ENCODE measurements around the gene KCNJ6.

The KCNJ6 gene

DNA sequence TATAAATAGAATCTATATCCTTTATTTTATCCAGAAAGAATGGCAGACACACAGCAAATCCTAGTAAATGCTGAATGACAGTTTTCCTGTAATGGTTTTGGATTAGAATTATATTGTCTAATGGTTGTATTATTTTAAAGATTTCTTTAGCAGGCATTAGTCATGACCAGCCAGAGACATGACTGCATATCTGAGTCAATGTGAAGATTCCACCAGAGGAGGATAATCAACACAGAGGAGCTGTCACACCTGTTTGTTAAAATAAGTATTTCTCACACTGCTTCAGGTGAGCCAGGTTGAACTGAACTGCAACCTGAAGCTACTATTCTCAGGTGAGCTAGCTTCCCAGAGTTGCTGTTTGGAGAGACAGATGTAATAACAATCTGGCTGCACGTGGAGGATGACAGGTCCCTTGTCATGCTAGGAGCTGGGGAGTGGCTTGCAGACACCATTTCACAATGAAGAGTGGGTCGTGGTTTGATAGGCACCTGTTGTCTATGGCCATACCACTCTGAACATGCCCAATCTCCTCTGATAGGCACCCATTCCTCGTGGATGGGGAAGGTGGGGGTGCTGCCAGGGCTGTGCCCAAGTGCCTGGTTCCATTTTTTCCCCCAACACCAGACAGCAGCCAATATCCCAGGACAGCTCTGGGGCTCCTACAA, 94.3 kb downstream of the KCNJ6 start:
- H3K27me3 Mint-ChIP-seq: no peaks in the 10 kb centered on the region
- DNase-seq: no peak
- H3K4me1 Mint-ChIP-seq: no peaks in the 10 kb centered on the region
- H3K9me3 Mint-ChIP-seq: no peaks in the 10 kb centered on the region
- no peak overlapping the region for H3K27ac Mint-ChIP-seq
- ATAC-seq: no peak
- H3K4me3 Mint-ChIP-seq: no peak overlapping the region

DNA sequence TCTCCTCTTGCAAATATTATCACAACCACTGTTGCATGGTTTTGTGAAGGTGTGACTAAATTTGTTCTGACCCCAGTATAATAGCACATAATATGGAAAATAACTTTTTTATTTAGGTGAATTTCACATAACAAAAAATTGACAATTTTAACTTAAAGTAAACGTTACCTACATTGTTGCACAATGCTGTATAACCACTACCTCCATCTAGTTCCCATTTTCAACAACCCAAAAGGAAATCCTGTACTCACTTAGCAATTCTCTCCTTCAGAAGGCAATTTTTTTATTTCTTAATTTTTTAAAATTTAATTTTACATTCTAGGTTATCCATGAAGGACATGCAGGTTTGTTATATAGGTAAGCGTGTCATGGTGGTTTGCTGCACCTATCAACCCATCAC, 95.2 kb downstream of the KCNJ6 start:
- H3K27me3 Mint-ChIP-seq: no peaks in the 10 kb centered on the region
- no peak for ATAC-seq
- no peak overlapping the region for H3K27ac Mint-ChIP-seq
- no peaks in the 10 kb centered on the region for H3K9me3 Mint-ChIP-seq
- H3K4me1 Mint-ChIP-seq: no peaks in the 10 kb centered on the region
- no peak overlapping the region for H3K4me3 Mint-ChIP-seq
- no peak for DNase-seq

DNA sequence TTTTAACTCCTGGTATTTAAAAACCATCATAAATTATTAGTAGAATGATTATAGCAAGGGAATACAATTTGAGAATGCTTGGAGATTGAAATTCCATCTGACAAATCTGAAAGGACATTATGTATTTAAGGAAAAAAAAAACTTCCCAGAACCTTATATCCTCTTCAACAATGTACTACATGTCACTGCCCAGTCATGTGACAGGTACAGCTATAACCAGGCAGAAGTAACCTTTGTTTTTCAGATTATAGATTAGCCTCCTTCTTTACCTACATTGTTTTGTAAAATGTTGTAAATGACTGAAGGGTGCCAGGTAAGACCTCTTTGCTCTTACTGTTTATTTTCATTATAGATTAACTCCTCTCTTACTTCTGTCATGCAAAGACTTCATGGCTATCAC, 96.9 kb downstream of the KCNJ6 start:
- ATAC-seq (no peak), DNase-seq (no peak)
- H3K9me3 Mint-ChIP-seq: no peaks in the 10 kb centered on the region
- no peaks in the 10 kb centered on the region for H3K27me3 Mint-ChIP-seq
- no peaks in the 10 kb centered on the region for H3K4me1 Mint-ChIP-seq
- no peak overlapping the region for H3K4me3 Mint-ChIP-seq
- no peak overlapping the region for H3K27ac Mint-ChIP-seq

DNA sequence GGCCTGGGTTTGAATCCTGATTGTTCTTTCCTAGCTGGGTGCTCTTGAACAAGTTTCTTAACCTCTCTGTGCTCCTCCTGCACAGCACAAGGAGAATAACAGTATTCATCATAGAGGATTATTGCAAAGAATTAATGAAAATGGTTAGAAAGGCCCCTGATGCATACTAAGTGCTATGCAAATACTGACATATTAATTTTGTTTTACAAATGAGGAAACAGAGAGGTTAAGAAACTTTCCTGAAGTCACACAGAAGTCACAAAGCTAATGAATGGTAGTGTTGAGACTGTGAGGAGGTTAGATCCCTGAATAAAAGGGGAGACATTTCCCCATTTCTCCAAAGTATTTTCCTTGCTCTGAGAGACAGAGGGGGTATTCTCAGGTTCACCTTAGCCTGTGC, 99.0 kb downstream of the KCNJ6 start:
- ATAC-seq (no peak), DNase-seq (no peak)
- Mint-ChIP-seq H3K27me3 (no peaks in the 10 kb centered on the region), H3K27ac (no peak overlapping the region), H3K9me3 (peaks cover 0 to 11% of the 10 kb centered on the region in 2 donors), H3K4me1 (no peaks in the 10 kb centered on the region), H3K4me3 (no peak overlapping the region)

DNA sequence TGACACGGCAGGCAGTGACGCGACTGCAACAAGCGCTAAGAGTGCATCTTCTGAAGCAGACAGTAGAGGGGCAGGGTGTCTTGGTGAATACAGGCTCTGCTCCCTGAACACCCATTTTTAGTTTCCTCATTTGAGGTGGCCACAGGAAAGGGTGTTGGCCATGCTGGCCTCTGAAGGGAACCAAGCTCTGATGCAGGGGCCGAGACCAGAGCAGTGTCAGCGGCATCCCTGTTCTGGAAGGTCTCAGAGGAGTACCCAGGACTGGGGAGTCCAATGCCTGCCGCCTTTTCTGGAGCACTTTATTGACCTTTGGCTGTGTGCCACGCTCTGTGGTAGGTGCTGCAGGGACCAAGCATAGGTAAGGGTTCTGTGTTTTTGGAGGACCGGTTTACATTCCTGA, 100.4 kb downstream of the KCNJ6 start:
- no peaks in the 10 kb centered on the region for H3K27me3 Mint-ChIP-seq
- H3K27ac Mint-ChIP-seq: no peak overlapping the region
- ATAC-seq (no peak), DNase-seq (no peak)
- H3K4me1 Mint-ChIP-seq: no peaks in the 10 kb centered on the region
- no peak overlapping the region for H3K4me3 Mint-ChIP-seq
- H3K9me3 Mint-ChIP-seq: peaks cover 6 to 11% of the 10 kb centered on the region in 2 donors

DNA sequence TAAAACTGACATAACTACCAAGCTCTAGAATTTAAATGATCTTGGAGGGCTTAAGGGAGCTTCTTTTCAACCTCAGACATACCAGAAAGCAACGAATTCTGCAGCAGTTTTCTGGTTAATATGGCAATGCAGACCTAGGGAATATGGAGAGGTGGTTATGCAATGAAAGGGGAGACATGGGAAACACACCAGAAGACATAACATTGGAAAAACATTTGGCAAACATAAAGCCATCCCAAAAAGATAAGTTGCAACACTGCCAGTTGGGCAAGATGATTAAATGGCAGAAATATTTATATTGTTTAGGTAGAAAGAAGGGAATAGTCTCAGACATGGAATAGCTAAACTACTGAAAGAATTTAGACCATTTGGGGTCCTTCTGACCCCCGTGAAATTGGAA, 104.5 kb downstream of the KCNJ6 start:
- no peak for DNase-seq
- ATAC-seq: no peak
- Mint-ChIP-seq H3K4me1 (no peaks in the 10 kb centered on the region), H3K4me3 (no peak overlapping the region), H3K27me3 (no peaks in the 10 kb centered on the region), H3K9me3 (peaks cover 6 to 11% of the 10 kb centered on the region in 2 donors), H3K27ac (no peak overlapping the region)

DNA sequence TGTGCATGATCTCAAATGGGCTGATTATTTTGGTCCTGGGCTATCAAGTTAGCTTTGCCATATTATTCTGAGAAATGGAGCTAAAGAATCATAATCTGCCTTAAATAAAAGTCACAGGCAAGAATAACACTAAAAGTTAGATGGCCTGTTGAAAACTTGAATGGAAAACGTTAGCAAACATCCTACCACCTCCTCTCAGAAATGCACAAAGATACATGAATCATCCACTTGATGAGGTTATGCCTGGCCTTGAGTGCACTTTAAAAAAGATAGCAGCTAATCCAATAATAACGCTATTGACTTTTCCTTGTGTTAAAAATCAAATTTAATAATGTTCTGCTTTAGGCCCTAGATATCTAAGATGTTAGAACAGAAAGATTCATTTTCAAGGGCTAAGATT, 108.0 kb downstream of the KCNJ6 start:
- H3K9me3 Mint-ChIP-seq: peaks cover 6 to 7% of the 10 kb centered on the region in 2 donors
- no peak for DNase-seq
- H3K4me3 Mint-ChIP-seq: no peak overlapping the region
- H3K4me1 Mint-ChIP-seq: no peaks in the 10 kb centered on the region
- no peak overlapping the region for H3K27ac Mint-ChIP-seq
- ATAC-seq: no peak
- no peaks in the 10 kb centered on the region for H3K27me3 Mint-ChIP-seq

DNA sequence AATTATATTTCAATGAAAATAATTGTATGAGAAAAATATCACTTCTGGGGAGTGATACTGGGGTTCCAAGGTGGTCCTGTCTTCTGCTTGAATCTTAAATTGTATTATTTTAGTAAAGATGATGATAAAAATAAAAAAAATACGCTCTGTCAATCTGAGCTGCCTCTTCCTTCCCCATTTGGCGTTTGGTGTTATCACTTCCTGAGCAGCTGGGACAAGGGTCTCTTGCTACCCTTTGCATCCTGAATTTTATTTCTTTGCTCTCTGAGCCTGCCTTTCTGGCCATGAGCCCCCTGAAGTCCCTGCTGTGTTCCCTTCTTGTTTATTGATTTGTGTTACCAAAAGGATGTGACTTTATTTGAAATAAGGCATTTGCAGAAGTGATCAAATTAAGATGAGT, 111.0 kb downstream of the KCNJ6 start:
- ATAC-seq (no peak), DNase-seq (no peak)
- no peak overlapping the region for H3K27ac Mint-ChIP-seq
- H3K4me1 Mint-ChIP-seq: no peaks in the 10 kb centered on the region
- H3K4me3 Mint-ChIP-seq: no peak overlapping the region
- H3K27me3 Mint-ChIP-seq: no peaks in the 10 kb centered on the region
- no peaks in the 10 kb centered on the region for H3K9me3 Mint-ChIP-seq

DNA sequence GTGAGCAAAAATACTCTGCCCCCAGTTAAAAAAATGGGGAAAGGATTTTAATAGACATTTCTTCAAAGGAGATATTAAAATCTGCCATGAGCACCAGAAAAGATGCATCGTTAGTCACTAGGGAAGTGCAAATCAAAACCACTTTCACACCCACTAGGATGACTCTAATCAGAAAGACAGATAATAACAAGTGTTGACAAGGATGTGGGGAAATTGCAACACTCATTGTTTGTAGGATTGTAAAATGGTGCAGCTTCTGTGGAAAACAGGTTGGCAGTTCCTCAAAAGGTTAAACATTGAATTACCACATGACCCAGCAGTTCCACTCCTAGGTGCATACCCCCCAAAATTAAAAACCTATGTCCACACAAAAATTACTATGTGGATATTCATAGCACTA, 112.3 kb downstream of the KCNJ6 start:
- Mint-ChIP-seq H3K27ac (no peak overlapping the region), H3K4me3 (no peak overlapping the region)

DNA sequence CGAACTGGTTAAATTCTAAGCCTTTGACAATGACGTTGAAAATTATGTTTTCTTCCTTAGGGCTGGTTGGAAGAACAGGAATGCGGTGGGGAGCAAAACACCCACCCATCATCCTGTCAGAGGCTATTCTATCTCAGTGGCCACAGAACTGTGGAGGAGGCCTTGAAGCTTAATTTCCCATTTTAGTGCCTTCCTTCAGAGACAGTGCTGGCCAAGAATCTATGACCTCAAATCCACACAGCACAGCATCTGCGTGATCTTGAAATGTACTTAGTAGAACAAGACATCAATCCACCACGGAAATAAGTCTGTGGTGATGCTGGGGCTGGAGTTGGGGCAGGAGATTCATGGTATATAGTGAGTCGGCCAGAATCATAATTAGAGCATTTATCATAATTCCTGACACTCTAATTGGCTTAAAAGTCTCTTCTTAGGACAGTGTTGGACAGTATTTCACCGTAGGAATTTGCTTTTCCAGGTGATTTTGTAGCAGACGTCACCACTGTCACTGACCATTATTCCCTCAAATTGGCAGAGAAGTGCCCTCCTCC, 113.1 kb downstream of the KCNJ6 start:
- no peak overlapping the region for H3K4me3 Mint-ChIP-seq
- no peak overlapping the region for H3K27ac Mint-ChIP-seq
- DNase-seq (no peak), ATAC-seq (no peak)
- H3K27me3 Mint-ChIP-seq: no peaks in the 10 kb centered on the region
- H3K4me1 Mint-ChIP-seq: no peaks in the 10 kb centered on the region
- no peaks in the 10 kb centered on the region for H3K9me3 Mint-ChIP-seq

More for the DNA sequence above, 112.3 kb downstream of the KCNJ6 start:
- Mint-ChIP-seq H3K27me3 (no peaks in the 10 kb centered on the region), H3K4me1 (no peaks in the 10 kb centered on the region), H3K9me3 (no peaks in the 10 kb centered on the region)
- no peak for ATAC-seq
- DNase-seq: no peak

DNA sequence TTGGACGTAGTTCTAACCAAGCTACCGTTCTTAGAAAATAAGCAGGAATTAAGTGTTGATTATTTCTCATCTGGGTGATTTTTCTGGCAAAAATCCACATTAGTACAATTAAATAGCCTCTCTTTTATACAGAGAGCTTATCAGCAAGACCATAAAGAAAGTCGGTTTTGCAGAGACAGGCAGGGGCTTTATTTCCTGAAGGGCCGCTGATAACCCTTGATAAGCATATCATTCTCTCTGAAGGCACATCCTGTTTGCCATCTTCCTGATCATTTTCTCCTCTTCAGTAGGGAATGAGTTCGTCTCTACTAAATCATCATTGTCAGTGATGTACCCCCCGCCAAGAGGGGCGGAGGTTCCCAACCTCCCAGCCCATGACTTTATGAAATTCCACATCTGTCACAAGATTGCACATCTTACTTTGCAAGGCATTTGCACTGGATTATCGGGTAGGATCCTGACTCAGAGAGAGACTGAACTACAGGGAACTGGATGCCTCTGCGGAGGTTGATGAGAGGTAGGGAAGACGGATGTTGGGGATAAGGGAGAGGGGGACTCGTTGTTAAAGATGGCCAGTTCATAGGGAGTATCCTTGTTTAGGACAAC, 115.7 kb downstream of the KCNJ6 start:
- no peak for ATAC-seq

DNA sequence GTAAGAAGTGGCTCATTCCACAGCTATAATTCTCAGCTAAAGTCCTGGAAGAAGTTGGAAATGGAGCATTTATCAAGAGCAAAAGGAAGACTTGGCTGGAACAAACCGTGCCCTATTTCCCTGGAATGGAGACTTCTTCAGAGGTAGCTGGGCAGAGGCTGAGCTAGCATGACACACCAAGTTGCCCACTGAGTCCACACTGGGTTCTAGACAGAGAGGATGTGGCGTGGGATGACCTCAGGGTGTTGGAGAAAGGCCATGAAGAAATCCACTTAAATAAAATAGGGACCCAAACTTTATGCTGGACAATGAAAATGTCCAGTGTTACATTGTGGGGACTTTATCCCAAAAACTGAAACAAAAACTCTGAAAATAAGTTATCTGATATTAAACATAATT, 116.2 kb downstream of the KCNJ6 start:
- no peaks in the 10 kb centered on the region for H3K4me1 Mint-ChIP-seq
- no peak overlapping the region for H3K27ac Mint-ChIP-seq
- no peak overlapping the region for H3K4me3 Mint-ChIP-seq
- H3K27me3 Mint-ChIP-seq: no peaks in the 10 kb centered on the region
- no peak for DNase-seq
- H3K9me3 Mint-ChIP-seq: no peaks in the 10 kb centered on the region
- ATAC-seq: no peak

More for the DNA sequence above, 115.7 kb downstream of the KCNJ6 start:
- DNase-seq: no peak
- H3K4me3 Mint-ChIP-seq: no peak overlapping the region
- no peaks in the 10 kb centered on the region for H3K4me1 Mint-ChIP-seq
- peak overlapping the region in 1 of 2 donors; percentile 26 for H3K27ac Mint-ChIP-seq
- no peaks in the 10 kb centered on the region for H3K27me3 Mint-ChIP-seq
- H3K9me3 Mint-ChIP-seq: no peaks in the 10 kb centered on the region

DNA sequence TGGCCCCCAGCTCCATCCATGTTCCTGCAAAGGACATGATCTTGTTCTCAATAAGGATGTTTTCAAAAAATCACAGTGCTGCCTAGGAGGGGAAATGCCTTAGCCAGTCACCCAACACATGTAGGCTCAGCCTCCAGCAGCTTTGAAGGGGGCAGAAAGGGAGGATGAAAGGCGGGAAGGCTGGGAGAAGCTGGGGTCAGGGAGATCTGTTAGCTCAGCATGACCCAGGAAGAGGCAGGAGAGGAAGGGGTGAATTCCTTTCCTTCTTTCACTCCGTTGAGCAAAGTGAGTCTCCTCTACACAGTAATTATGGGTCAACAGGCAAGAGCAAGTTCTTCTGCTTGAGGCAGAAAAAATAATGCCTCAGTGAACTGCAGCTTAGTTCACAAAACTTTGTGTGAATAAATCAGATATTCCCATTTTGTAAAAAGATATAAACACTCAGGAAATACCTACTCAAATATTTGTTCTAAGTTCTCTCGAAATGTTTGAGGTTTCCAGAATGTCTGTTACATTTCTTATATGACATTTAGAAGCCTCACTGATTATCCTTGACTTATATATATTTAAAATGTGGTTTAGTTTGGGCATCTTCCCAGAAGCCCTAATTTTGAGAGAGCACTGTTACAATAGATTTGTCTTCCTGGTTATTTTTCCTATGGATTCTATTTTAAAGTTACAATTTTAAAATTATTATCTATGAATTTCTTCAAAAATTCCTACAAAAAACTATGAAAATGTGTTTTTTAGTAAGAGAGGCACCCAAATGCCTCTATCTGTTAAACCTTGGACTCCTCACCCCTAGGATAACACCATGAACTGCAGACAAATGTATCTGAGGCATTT, 116.8 kb downstream of the KCNJ6 start:
- no peaks in the 10 kb centered on the region for H3K9me3 Mint-ChIP-seq
- no peak overlapping the region for H3K4me3 Mint-ChIP-seq
- ATAC-seq (no peak), DNase-seq (no peak)
- no peak overlapping the region for H3K27ac Mint-ChIP-seq
- no peaks in the 10 kb centered on the region for H3K27me3 Mint-ChIP-seq
- no peaks in the 10 kb centered on the region for H3K4me1 Mint-ChIP-seq

DNA sequence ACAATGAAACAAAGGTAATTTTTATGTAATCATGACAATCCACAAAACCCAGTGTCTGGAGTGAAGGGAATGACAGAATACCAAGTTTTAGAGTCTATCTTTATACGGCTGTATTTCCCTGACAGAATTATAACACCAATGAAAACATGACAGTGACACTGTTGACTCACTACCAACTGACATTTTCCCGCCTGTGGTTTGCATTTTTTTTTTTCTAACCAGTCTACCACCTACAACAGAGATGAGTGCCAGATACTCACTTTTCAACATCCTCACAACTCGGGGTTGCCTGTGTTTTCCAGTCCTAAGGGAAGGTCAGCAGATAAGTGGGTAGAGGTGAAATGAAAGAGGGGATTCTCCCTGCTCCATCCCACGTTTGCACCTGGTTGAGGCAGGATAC, 118.9 kb downstream of the KCNJ6 start:
- Mint-ChIP-seq H3K4me1 (no peaks in the 10 kb centered on the region), H3K4me3 (no peak overlapping the region), H3K9me3 (no peaks in the 10 kb centered on the region), H3K27me3 (no peaks in the 10 kb centered on the region), H3K27ac (peak overlapping the region in 1 of 2 donors; percentile 74)
- ATAC-seq: no peak
- DNase-seq: no peak

DNA sequence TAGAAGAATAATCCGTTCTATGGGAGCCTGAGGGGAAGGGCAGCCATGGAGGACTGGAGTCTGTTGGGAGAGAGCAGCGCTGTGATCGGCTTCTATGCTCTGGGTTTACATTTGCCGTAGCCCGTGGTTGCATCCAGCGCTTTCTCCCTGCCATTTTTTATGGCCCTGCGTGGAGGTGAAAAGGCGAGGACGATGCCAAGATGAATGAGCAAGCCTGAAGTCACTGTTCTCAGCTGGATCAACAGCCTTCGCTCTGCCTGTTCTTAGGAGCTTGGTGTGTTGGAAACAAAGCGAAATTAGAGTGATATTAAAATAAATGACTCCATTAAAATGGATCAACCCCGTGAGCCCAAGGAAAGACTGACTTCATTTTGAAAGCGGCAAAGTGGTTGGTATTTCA, 120.2 kb downstream of the KCNJ6 start:
- ATAC-seq (no peak), DNase-seq (no peak)
- Mint-ChIP-seq H3K9me3 (no peaks in the 10 kb centered on the region), H3K4me3 (no peak overlapping the region), H3K4me1 (no peaks in the 10 kb centered on the region), H3K27me3 (no peaks in the 10 kb centered on the region), H3K27ac (no peak overlapping the region)

DNA sequence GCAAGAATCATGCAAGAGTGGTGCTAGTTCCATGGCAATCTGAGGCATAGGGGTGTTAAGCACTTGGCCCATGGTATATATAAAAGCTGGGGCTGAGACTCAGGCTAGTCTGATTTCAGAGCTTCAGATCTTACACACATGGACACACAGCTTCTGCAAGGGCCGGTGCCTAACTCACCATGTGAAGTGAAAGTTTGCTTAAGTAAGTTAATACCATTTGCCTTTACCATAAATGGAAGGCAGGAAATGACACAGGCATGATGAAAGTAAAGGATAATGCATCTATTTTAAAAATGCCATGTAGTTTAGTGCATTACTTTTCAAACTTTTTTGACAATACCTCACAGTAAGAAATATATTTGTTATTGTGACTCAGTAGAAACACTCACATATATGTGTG, 122.6 kb downstream of the KCNJ6 start:
- H3K4me1 Mint-ChIP-seq: no peaks in the 10 kb centered on the region
- H3K27me3 Mint-ChIP-seq: no peaks in the 10 kb centered on the region
- H3K27ac Mint-ChIP-seq: no peak overlapping the region
- no peak for DNase-seq
- no peak overlapping the region for H3K4me3 Mint-ChIP-seq
- no peak for ATAC-seq
- no peaks in the 10 kb centered on the region for H3K9me3 Mint-ChIP-seq

Measured in stimulated activated naive CD8-positive, alpha-beta T cell treated with anti-CD3 and anti-CD28 coated beads, Interleukin-15, amount 100 ng/mL, for 72 hours (primary cell).